H7 (cell line): ENCODE results near the gene ZNF462. TPM values are rescaled to one million over a fixed set of nuclear protein-coding genes. Genes with fewer than 3 reads are reported as not detected.

Experiments used
- DNase-seq: peaks from one replicate; pipeline ENCODE4 v3.0.0; 2012
- H3K27me3 ChIP-seq: 2 replicates; pipeline ENCODE4 v1.6.0; 2011; ENCODE audit warnings: mild to moderate bottlenecking, low read length; ENCODE audit not compliant: control insufficient read depth, insufficient read depth
- H3K36me3 ChIP-seq: replicated peaks from 2 replicates; pipeline ENCODE4 v1.5.1; 2011; ENCODE audit warnings: low read length; ENCODE audit not compliant: control insufficient read depth, insufficient read depth
- H3K4me3 ChIP-seq: 2 replicates; pipeline ENCODE4 v1.5.1; 2011; ENCODE audit warnings: low read depth, mild to moderate bottlenecking, control low read depth, low read length, moderate library complexity; ENCODE audit not compliant: insufficient read depth
- total RNA-seq: library from RNA; depleted of rRNA; stranded (reverse); fragments of >200 nt; shearing (Covaris generic); gene quantifications from 2 replicates; pipeline ENCODE4 v1.2.3, GENCODE V29; 2014

The ZNF462 gene
- total RNA-seq, 1 experiment from 2014 or later, result 34.7 TPM

GRCh38 chr9:106857811-106858470, 5.0 kb upstream of the ZNF462 start:
- no peaks in the 10 kb centered on the region for H3K27me3 ChIP-seq
- no peak overlapping the region for H3K4me3 ChIP-seq

GRCh38 chr9:106859957-106860720, 2.8 kb upstream of the ZNF462 start:
- Histone ChIP-seq H3K36me3 (no peaks in the 10 kb centered on the region), H3K27me3 (no peaks in the 10 kb centered on the region), H3K4me3 (peak overlapping the region; percentile 87)
- peak; percentile 77 for DNase-seq

More at GRCh38 chr9:106857811-106858470, 5.0 kb upstream of the ZNF462 start:
- no peak for DNase-seq
- no peaks in the 10 kb centered on the region for H3K36me3 ChIP-seq

GRCh38 chr9:106860721-106861639, 2.0 kb upstream of the ZNF462 start:
- H3K36me3 ChIP-seq, result no peaks in the 10 kb centered on the region
- no peaks in the 10 kb centered on the region for H3K27me3 ChIP-seq
- DNase-seq, result peak; percentile 59
- peak overlapping the region; percentile 87 for H3K4me3 ChIP-seq

- H3K36me3 ChIP-seq, result no peaks in the 10 kb centered on the region
- DNase-seq, result peak; percentile 38
- H3K4me3 ChIP-seq, result peak overlapping the region; percentile 87
- H3K27me3 ChIP-seq, result no peaks in the 10 kb centered on the region
Measured at GRCh38 chr9:106861640-106862109, 1.3 kb upstream of the ZNF462 start.

- Histone ChIP-seq H3K36me3 (no peaks in the 10 kb centered on the region), H3K27me3 (no peaks in the 10 kb centered on the region), H3K4me3 (peak overlapping the region; percentile 87)
- DNase-seq, result peak; percentile 73
Measured at GRCh38 chr9:106862110-106862820, 701 bp upstream of the ZNF462 start.

- H3K4me3 ChIP-seq, result peak overlapping the region; percentile 87
- no peaks in the 10 kb centered on the region for H3K36me3 ChIP-seq
- peak; percentile 29 for DNase-seq
- H3K27me3 ChIP-seq, result no peaks in the 10 kb centered on the region
Measured at GRCh38 chr9:106864373-106865143, 1.6 kb downstream of the ZNF462 start.

GRCh38 chr9:106866243-106866642, 3.3 kb downstream of the ZNF462 start:
- no peaks in the 10 kb centered on the region for H3K36me3 ChIP-seq
- H3K27me3 ChIP-seq, result no peaks in the 10 kb centered on the region
- H3K4me3 ChIP-seq, result no peak overlapping the region
- DNase-seq, result no peak

- DNase-seq, result no peak
- Histone ChIP-seq H3K36me3 (no peaks in the 10 kb centered on the region), H3K4me3 (no peak overlapping the region), H3K27me3 (no peaks in the 10 kb centered on the region)
Measured at GRCh38 chr9:106867286-106867685, 4.3 kb downstream of the ZNF462 start.

- H3K36me3 ChIP-seq, result no peaks in the 10 kb centered on the region
- H3K27me3 ChIP-seq, result no peaks in the 10 kb centered on the region
- H3K4me3 ChIP-seq, result no peak overlapping the region
- DNase-seq, result no peak
Measured at GRCh38 chr9:106868087-106868486, 5.1 kb downstream of the ZNF462 start.

GRCh38 chr9:106868565-106868964, 5.6 kb downstream of the ZNF462 start:
- no peaks in the 10 kb centered on the region for H3K36me3 ChIP-seq
- H3K27me3 ChIP-seq, result no peaks in the 10 kb centered on the region
- no peak for DNase-seq
- no peak overlapping the region for H3K4me3 ChIP-seq

GRCh38 chr9:106869028-106869427, 6.1 kb downstream of the ZNF462 start:
- Histone ChIP-seq H3K36me3 (no peaks in the 10 kb centered on the region), H3K27me3 (no peaks in the 10 kb centered on the region), H3K4me3 (no peak overlapping the region)
- no peak for DNase-seq

GRCh38 chr9:106869458-106869857, 6.5 kb downstream of the ZNF462 start:
- H3K36me3 ChIP-seq, result no peaks in the 10 kb centered on the region
- no peak overlapping the region for H3K4me3 ChIP-seq
- no peak for DNase-seq
- no peaks in the 10 kb centered on the region for H3K27me3 ChIP-seq

- no peaks in the 10 kb centered on the region for H3K27me3 ChIP-seq
- no peak for DNase-seq
Measured at GRCh38 chr9:106872641-106873040, 9.7 kb downstream of the ZNF462 start.

More at GRCh38 chr9:106872641-106873040, 9.7 kb downstream of the ZNF462 start:
- H3K36me3 ChIP-seq, result no peaks in the 10 kb centered on the region
- no peak overlapping the region for H3K4me3 ChIP-seq
